Fibroblast of lung (primary cell): ENCODE measurements around the gene RASSF4. TPM values are rescaled to one million over a fixed set of nuclear protein-coding genes. Genes with fewer than 3 reads are reported as not detected.

Experiments
- DNase-seq, 2 donors: peaks; one replicate each; pipeline versions ENCODE4 v3.0.0 to v3.0.0-alpha.2; 2010; ENCODE audit warnings: low read depth in 2 of 2
- H2AFZ ChIP-seq: 2 replicates; pipeline ENCODE4 v1.5.1; 2012; ENCODE audit warnings: low read length, control low read depth, inconsistent platforms
- H3K27ac ChIP-seq: 2 replicates; pipeline ENCODE4 v1.5.1; 2011; ENCODE audit warnings: low read length, control low read depth; ENCODE audit not compliant: insufficient read depth
- H3K27me3 ChIP-seq: 2 replicates; pipeline ENCODE4 v1.5.1; 2011; ENCODE audit warnings: mild to moderate bottlenecking, low read length; ENCODE audit not compliant: control insufficient read depth, insufficient read depth
- H3K36me3 ChIP-seq: 2 replicates; pipeline ENCODE4 v1.5.1; 2011; ENCODE audit warnings: low read length; ENCODE audit not compliant: control insufficient read depth, insufficient read depth
- H3K4me1 ChIP-seq: 2 replicates; pipeline ENCODE4 v1.5.1; 2011; ENCODE audit warnings: low read length; ENCODE audit not compliant: control insufficient read depth, insufficient read depth; ENCODE audit errors: extremely low read depth
- H3K4me2 ChIP-seq: 2 replicates; pipeline ENCODE4 v1.5.1; 2011; ENCODE audit warnings: low read length, control low read depth; ENCODE audit not compliant: insufficient read depth; ENCODE audit errors: extremely low read depth
- H3K4me3 ChIP-seq, 4 experiments: fragments of 200-600 bp in 1 of 4; sonication (generic) in 1 of 4; replicated peaks in 1 of 4; 2 replicates each; pipeline ENCODE4 v1.5.1; 2011 to 2016; ENCODE audit warnings: low read length in 4 of 4, low read depth in 3 of 4, mild to moderate bottlenecking in 3 of 4, control low read depth in 2 of 4, inconsistent platforms in 1 of 4, mixed read lengths in 1 of 4; ENCODE audit not compliant: insufficient read depth in 1 of 4; ENCODE audit errors: control extremely low read depth in 1 of 4
- H3K79me2 ChIP-seq: 2 replicates; pipeline ENCODE4 v1.5.1; 2012; ENCODE audit warnings: mild to moderate bottlenecking, low read length, inconsistent platforms; ENCODE audit not compliant: control insufficient read depth, insufficient read depth
- H3K9ac ChIP-seq: 2 replicates; pipeline ENCODE4 v1.5.1; 2011; ENCODE audit warnings: mild to moderate bottlenecking, low read length, control low read depth; ENCODE audit not compliant: insufficient read depth
- H3K9me3 ChIP-seq: 2 replicates; pipeline ENCODE4 v1.5.1; 2012; ENCODE audit warnings: low read depth, low read length; ENCODE audit not compliant: control insufficient read depth, insufficient read depth
- H4K20me1 ChIP-seq: 2 replicates; pipeline ENCODE4 v1.5.1; 2011; ENCODE audit warnings: low read length; ENCODE audit not compliant: control insufficient read depth, insufficient read depth; ENCODE audit errors: extremely low read depth
- EZH2 ChIP-seq: IDR thresholded peaks from 2 replicates; pipeline ENCODE4 v1.5.1; 2012; ENCODE audit warnings: low read length, control low read depth, mild to moderate bottlenecking; ENCODE audit errors: missing control alignments
- polyA plus RNA-seq, 2 donors: library from polyadenylated mRNA; depleted of rRNA in 1 of 2; stranded (reverse) in 1 of 2; unstranded in 1 of 2; fragments of >200 nt; gene quantifications; 2 replicates each; pipeline ENCODE4 v1.2.1, GENCODE V29; 2011 to 2012; ENCODE audit warnings: missing spikeins in 1 of 2
- total RNA-seq: library from RNA; depleted of rRNA; stranded (reverse); fragments of >200 nt; gene quantifications from 2 replicates; pipeline ENCODE4 v1.2.1, GENCODE V29; 2014
- TF ChIP-seq, protein P1 (sequence below), 2 donors: IDR thresholded peaks in 1 of 2; conservative IDR thresholded peaks in 1 of 2; 1 replicate in 1 of 2; 2 replicates in 1 of 2; pipeline ENCODE4 v1.5.1; 2011 to 2012; ENCODE audit warnings: low read length in 2 of 2, control low read depth in 1 of 2, inconsistent platforms in 1 of 2, low read depth in 1 of 2, mild to moderate bottlenecking in 1 of 2

The RASSF4 gene
- total and polyA plus RNA-seq, 2 donors (not counting 1 experiment from before 2014, with no cell fraction given) = 6.4 to 11.4 TPM

DNA sequence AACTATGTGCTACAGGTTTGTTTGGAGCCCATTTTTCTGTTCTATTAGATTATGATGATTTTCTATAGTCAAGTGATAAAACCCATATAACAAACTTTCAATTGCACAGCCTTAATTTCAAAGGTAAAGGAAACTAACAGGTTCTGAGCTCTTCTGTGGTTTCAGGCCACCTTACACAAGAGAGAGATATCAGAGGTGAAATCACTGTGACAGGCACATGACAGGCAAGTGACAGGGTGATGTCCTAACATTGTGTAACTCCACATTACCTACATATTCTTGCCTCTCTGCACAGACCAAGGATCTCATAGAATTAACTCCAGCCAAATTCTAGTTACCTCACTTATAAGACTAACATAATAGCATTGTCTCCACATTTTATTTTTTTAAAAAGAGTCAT lies 76.1 kb downstream of the RASSF4 start:
- no peak for DNase-seq
- Histone ChIP-seq H3K4me1 (no peaks in the 10 kb centered on the region), H3K9me3 (no peaks in the 10 kb centered on the region), H3K79me2 (no peaks in the 10 kb centered on the region), H3K27me3 (no peaks in the 10 kb centered on the region), H3K4me2 (no peak overlapping the region), H3K27ac (no peak overlapping the region), H3K9ac (no peak overlapping the region), H4K20me1 (no peaks in the 10 kb centered on the region), H2AFZ (no peak overlapping the region), H3K4me3 (no peak overlapping the region), H3K36me3 (no peaks in the 10 kb centered on the region)
- TF ChIP-seq, protein P1, sequence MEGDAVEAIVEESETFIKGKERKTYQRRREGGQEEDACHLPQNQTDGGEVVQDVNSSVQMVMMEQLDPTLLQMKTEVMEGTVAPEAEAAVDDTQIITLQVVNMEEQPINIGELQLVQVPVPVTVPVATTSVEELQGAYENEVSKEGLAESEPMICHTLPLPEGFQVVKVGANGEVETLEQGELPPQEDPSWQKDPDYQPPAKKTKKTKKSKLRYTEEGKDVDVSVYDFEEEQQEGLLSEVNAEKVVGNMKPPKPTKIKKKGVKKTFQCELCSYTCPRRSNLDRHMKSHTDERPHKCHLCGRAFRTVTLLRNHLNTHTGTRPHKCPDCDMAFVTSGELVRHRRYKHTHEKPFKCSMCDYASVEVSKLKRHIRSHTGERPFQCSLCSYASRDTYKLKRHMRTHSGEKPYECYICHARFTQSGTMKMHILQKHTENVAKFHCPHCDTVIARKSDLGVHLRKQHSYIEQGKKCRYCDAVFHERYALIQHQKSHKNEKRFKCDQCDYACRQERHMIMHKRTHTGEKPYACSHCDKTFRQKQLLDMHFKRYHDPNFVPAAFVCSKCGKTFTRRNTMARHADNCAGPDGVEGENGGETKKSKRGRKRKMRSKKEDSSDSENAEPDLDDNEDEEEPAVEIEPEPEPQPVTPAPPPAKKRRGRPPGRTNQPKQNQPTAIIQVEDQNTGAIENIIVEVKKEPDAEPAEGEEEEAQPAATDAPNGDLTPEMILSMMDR (conservative IDR thresholded peaks at IDR 0.05 in 1 of 2, IDR thresholded peaks at IDR 0.05 in 1 of 2; ENCODE audit: low read depth in 1 of 2, low read length in 2 of 2) = no peak
- no peak for TF ChIP-seq EZH2

DNA sequence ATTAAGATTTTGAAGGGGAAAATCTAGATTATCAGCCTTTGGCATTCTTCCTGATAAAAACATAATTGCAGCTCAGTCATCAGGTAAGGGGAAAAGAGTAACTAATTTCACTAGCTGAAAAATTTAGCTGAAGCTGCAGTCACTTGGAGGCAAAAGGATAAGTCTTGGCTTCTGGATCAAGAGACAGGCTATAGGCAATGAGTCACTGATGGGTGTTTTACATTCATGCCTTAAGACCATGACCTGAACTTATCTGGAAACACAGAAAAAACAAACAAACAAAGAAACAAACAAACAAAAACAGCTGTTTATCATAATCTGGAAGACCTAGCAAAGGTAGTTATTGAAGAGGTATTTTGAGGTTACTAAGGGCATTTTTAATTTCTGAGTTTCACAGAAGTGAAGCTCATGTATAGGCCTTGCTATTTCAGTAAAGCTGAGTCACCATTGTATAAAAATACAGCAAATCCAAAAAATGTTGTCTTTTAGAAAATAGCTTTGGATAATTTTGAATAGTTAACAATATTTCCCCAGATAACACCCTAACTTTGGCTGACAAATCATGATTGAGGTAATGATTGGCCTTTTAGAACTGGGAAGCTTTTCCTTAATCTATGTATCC lies 81.4 kb downstream of the RASSF4 start:
- no peak overlapping the region for H2AFZ ChIP-seq

DNA sequence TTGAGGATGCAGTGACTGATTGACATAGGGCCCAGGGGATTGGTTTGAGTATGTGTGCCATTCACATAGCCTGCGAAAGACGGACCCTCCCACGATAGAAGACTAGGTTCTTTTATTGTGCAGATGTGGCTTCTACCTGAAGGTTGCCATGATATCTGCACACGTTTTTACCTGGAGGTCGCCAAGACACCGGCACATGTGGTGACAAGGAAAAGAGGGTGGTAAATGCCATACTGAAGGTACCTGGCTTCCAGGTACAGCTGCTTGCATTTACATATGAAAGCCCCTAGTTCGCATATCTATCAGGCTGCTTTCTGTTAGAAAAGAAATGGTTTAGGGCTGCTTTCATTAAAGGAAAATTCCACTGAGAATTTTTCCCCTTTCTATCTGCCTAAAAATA lies 84.7 kb downstream of the RASSF4 start:
- no peak for DNase-seq
- Histone ChIP-seq H3K4me2 (no peak overlapping the region), H3K4me1 (no peaks in the 10 kb centered on the region), H4K20me1 (no peaks in the 10 kb centered on the region), H3K79me2 (no peaks in the 10 kb centered on the region), H3K4me3 (no peak overlapping the region), H3K9me3 (no peaks in the 10 kb centered on the region), H3K27ac (no peak overlapping the region), H3K27me3 (no peaks in the 10 kb centered on the region), H3K9ac (no peak overlapping the region), H3K36me3 (no peaks in the 10 kb centered on the region), H2AFZ (no peak overlapping the region)
- TF ChIP-seq, protein P1 (conservative IDR thresholded peaks at IDR 0.05 in 1 of 2, IDR thresholded peaks at IDR 0.05 in 1 of 2; ENCODE audit: low read depth in 1 of 2, low read length in 2 of 2) = no peak
- no peak for TF ChIP-seq EZH2

More for the DNA sequence above, 81.4 kb downstream of the RASSF4 start:
- peak; percentile 2 to 15 for DNase-seq
- Histone ChIP-seq H3K79me2 (no peaks in the 10 kb centered on the region), H3K27ac (no peak overlapping the region), H4K20me1 (no peaks in the 10 kb centered on the region), H3K4me1 (no peaks in the 10 kb centered on the region), H3K4me2 (no peak overlapping the region), H3K27me3 (no peaks in the 10 kb centered on the region), H3K4me3 (no peak overlapping the region), H3K9me3 (no peaks in the 10 kb centered on the region), H3K9ac (no peak overlapping the region), H3K36me3 (no peaks in the 10 kb centered on the region)
- TF ChIP-seq EZH2 = no peak
- TF ChIP-seq, protein P1 (conservative IDR thresholded peaks at IDR 0.05 in 1 of 2, IDR thresholded peaks at IDR 0.05 in 1 of 2; ENCODE audit: low read depth in 1 of 2, low read length in 2 of 2) = no peak

Other genes starting within 250 kb of the RASSF4 start
- not detected in 2 replicates for gene TMEM72, start 48.5 kb upstream of the RASSF4 start, total RNA-seq
- gene TMEM72, start 48.5 kb upstream of the RASSF4 start, polyA plus RNA-seq = not detected in 2 replicates
- 97.3 and 120 TPM in 2 replicates for gene DEPP1, start 19.0 kb downstream of the RASSF4 start, total RNA-seq
- 18.7 and 30.3 TPM in 2 replicates for gene DEPP1, start 19.0 kb downstream of the RASSF4 start, polyA plus RNA-seq
- gene ZNF22, start 41.1 kb downstream of the RASSF4 start, total RNA-seq = 14.6 and 23.0 TPM in 2 replicates
- 10.9 and 16.0 TPM in 2 replicates for gene ZNF22, start 41.1 kb downstream of the RASSF4 start, polyA plus RNA-seq